ENCODE data around the gene UCN2.
"Not testable (repeated sequence)": the region's sequence is repeated elsewhere in the genome, so short reads cannot be mapped to it uniquely, and the experiment has no call there.

The UCN2 gene

DNA sequence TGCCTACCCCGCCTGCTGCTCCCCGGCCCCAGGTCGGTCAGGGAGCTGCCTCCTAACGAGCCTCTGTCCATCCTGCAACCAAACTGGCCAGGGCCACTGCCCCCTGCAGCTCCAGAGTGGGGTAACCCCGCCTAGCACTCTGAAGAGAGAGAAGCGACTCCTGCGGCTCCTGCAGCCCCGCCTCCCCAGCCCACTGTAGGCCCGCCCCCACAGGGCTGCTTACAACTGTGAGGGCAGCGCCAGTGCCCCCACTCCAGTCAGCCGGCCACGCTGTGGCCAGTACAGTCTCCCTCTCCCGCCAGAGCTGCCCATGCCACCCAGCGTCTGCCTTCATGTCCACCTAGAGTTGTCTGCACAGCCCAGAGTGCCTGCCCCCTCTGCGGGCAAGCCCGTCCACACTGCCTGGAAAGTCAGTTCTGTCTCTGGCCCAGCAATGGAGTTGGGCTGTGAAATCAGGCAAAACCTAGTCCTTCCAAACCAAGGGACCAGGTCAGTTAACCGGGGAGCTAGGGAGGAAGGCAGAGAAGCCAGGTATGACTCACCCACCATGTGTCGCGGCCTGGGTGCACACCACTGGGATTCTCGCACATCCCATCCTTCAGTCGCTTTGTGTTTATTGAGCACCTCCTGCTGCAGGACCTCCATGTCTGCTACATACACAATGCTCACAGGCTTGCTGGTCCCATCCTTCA, 2.4 kb downstream of the UCN2 start:
- peak; percentile 38 for DNase-seq (ENCODE audit: low spot score)

DNA sequence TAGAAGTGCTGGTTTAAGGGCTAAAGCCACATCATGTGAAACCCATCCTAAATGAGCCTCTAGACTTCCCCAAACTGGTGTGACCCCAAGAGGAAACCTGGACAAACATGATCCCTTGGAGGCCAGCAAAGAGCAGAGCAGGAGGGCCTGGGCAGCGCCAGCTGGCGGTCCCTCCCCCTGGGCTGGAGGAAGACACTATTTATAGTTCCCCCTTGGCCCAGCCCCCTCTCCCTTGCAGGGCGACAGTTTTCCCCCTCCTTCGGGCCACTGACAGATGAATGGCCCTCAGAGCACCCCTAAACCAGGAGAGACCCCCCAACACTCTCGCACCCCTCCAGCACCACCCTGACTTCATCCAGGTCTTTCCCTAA, 2.9 kb downstream of the UCN2 start:
- DNase-seq (ENCODE audit: low spot score), result no peak

DNA sequence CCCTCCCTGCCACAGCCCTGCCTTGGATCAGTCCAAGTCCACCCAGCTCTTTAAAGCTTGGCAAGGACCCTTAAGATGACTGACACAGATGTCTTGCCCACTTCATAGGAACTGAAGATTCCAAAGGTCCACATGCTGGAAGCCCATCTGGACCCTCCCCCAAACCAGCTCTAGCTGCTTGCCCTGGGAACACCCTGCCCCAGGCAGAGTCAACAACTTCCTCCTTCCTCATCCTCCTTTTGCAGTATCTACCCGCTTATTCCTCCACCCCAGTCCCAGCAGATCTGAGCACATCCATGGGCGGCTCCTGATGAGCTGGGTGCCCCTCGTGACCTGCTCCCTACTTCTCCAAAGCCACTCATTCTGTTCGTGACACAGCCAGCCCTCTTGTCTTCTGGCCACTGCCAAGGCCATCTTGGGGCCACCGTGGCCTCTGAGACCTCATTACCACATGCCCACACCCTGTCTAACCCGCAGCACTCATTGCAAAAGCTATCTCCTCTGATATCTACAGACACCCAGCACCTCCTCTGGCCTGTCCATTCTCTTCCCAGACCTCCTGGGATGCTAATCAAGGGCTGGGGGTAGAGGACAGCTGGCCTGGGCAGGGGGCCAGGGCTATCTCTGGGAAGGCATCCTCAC, 5.0 kb downstream of the UCN2 start:
- no peak for DNase-seq (ENCODE audit: low spot score)

DNA sequence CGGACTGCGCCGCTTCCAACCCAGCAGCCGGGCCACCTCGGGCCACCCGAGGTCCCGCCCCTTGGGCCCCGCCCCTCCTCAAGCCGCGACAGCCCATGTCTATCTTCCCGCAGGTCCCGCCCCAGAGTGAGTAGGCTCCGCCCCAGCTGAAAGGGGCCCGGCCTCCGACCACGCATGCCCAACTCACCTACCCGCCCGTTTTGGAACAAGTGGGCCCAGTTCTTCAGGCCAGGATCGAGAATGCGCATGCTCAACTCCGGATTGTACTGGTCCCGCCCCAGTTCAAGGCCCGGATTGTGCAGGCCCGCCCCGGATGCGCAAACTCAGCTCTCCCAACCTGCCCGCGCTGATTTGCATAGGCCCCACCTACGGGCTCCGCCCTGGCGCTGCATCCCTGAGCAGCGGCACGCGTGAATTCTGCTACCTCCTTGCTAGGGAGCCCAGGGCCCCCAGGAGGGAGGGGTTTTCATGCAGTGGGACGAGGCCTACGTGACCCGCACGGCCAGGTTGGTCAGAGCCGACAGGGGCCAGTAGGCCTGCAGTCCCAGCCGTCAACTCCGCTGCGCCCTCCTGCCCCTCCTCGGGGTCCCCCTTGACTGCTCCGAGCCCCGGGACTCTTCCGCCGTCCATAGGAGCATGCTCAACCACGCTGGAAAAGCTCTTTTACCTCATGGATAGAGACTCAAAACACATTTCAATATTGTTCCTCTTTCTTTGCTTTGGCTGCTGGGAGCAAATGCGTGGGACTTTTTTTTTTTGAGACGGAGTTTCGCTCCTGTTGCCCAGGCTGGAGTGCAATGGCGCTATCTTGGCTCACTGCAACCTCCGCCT, 6.6 kb downstream of the UCN2 start, which contains the start of gene PFKFB4:
Gene PFKFB4, minus strand, starts transcription at position 8 of the 831 bp plus-strand sequence. CDS start 26 bp downstream, outside the sequence.
- peak; percentile 98 for DNase-seq (ENCODE audit: low spot score)

GRCh38 chr3:48555949-48556795, 7.4 kb downstream of the UCN2 start:
- DNase-seq (ENCODE audit: low spot score), result no peak

DNA sequence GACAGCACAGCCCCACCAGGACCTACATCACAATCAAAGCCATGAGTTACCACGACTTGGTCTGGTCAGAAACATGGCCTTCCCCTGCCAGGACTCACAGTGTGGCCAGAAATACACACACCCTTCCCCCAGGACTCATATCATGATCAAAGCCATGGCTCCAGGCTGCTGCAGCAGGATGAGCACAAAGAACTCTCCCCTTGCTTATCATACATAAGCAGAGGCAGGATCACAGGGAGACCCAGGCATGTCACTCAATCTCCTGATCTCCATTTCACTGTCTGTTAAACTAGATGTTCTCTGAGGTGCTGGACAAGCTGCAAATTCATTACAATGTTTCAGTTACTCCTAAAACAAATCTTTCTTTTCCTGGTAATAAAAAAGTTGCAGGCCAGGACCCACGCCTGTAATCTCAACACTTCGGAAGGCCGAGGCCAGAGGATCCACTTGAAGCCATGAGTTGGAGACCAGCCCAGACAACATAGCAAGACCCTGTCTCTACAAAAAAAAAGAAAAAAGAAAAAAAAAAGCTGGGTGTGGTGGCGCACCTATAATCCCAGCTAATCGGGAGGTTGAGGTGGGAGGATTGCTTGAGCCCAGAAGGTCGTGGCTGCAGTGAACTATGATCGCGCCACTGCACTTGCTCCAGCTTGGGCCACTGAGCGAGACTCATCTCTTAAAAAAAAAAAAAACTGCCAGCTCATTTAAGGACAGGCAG, 8.2 kb downstream of the UCN2 start:
- no peak for DNase-seq (ENCODE audit: low spot score)

DNA sequence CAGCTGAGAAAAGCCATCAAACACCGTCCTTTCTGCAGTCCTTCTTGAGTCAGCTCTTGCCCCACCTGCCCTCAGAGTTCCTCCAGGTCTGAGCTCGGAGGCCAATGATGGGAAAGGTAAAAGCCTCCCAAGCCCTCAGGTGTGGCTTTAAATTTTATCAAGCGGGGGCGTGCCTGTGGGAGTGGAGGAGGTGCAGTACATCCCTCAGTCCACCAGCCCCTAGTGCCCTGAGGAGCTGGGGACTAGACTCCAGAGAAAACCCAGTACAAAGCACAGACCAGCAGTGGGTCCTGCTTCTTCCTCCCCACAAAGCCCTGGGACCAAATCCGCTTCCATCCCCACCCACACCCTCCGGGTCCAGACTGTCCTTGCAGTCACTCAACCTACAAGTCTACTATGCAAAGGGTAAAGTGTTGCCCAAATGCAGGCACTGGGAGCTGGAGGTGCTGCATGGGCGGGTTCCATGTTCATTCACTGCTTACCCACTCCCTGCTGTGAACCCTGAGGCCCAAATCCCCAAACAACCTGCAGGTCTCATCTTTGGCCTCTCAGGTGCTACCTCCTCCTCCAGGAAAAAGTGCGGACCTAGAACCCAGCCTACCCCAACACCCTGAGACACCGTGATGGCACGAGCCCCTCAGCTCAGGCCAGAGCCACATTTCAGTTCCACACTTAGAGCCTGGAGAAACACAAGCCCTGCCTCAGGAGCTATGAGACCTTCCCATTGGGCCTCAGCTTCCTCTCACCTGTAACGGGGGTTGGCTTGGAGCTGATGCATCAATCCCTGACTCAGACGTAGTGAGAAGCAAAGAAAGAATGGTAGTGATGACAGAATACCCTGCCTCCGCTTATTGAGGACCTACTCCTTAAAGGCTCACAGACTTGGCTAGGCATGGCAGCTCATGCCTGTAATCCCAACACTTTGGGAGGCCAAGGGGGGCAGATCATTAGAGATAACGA, 9.4 kb downstream of the UCN2 start:
- no peak for DNase-seq (ENCODE audit: low spot score)

- DNase-seq (ENCODE audit: low spot score), result no peak
Measured at GRCh38 chr3:48553361-48553760, 10.2 kb downstream of the UCN2 start.

DNA sequence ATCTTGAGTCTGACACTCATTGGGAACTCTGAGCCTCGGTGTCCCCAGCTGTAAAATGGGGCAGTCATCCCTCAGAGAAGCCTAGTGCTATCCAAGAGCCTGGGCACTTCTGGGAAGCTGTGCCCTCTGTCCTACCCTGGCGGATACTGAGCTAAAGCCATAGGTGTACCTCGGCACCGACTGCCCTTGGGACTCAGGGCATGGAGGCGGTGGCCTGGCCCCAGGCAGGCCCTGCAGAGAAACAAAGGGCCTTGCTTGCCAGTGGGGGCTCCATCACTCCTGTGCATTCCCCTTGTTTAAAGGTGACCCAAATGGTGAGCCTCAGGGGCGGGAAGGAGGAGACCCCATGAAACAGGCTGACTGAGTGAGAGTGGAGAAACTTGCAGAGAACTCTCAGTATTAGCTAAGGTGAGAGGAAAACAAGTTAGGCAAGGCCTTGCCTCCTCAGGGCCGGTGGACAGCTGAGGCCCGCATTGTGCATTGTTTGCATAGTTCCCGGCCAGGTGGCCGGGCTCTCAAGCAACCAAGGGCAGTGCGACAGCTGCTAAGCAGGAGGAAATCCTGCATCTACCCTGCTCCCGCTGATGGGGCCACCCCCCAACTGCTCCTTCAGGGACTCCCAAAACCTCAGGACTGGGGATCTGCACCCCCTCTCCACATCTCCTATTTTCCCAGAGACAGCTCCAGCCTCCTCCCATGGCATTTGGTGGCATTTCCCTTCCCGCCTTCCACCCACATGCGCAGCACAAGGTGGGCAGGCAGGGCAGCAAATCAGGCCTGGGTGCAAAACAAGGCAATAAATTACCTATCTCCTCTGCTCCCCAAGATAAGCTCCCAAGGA, 11.2 kb downstream of the UCN2 start:
- DNase-seq (ENCODE audit: low spot score), result no peak

DNA sequence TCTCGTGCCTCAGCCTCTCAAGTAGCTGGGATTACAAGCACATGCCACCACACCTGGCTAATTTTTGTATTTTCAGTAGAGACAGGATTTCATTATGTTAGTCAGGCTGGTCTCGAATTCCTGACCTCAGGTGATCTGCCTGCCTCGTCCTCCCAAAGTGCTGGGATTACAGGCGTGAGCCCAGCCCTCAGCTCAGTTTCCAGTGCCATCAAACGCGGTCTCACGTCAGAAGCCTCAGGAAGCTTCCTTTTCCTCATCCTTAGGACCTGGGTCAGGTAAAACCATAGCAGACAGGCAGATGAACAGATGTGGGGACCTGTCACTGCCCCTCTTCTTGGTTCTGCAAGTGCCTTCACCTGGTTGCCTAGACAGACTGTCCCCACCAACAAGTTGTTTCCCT, 11.9 kb downstream of the UCN2 start:
- not testable (repeated sequence) for DNase-seq (ENCODE audit: low spot score)

GRCh38 chr3:48548729-48549705, 14.6 kb downstream of the UCN2 start:
- DNase-seq (ENCODE audit: low spot score), result peak; percentile 87

- no peak for DNase-seq (ENCODE audit: low spot score)
Measured at GRCh38 chr3:48548126-48548525, 15.5 kb downstream of the UCN2 start.

- no peak for DNase-seq (ENCODE audit: low spot score)
Measured at GRCh38 chr3:48546203-48546829, 17.3 kb downstream of the UCN2 start.

GRCh38 chr3:48544141-48544540, 19.4 kb downstream of the UCN2 start:
- DNase-seq (ENCODE audit: low spot score), result no peak

DNA sequence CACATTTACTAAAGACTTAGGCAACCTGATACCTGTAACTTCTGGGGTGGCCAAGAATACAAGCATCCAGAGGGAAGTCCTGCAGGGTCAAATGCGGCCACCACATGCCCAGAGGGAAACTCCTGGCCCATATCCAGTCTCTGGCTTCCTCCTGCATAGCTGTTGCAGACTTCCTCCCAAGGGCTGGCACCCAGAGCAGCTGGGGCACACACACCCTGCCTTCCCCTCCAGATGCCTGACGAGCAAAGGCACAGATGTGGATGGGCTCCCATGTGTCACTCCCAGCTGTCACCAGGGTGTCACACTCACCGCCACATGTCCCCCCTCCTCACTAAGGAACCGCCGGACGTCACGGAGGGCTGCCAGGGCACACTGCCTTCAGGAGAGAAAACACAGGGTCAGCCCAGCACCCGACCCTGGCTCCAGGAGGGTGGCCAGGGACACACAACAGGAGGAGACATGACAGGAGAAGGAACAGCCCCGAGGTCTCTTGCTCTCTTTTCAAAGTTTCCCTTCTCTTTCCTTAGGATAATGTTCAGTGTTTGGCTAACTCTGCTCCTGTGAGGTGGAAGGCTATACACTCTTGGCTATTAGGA, 20.2 kb downstream of the UCN2 start:
- no peak for DNase-seq (ENCODE audit: low spot score)

DNA sequence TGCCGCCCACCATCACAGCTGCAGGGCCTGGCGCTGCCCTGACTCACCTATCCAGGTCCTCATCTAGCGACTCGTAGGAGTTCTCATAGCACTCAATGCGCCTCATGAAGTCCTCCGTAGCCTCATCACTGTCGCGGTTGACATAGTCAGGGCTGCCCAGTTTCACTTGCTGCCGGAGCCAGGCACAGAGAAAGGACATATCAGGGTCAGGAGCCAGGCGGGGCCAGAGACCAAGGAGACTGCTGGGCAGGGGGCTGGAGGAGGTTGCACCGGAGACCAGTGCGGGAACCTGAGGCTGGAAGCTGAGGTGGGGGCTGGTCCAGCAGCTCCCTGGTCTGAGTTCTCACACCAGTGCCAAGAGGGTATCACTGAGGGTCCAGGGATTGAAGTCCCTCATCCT, 25.1 kb downstream of the UCN2 start:
- no peak for DNase-seq (ENCODE audit: low spot score)

GRCh38 chr3:48536785-48537184, 26.8 kb downstream of the UCN2 start:
- DNase-seq (ENCODE audit: low spot score), result no peak
